HUES48 (cell line): ENCODE data around the gene CAMK2N2.

ENCODE experiments used
- H3K27ac ChIP-seq: one replicate; pipeline ENCODE4 v1.7.0; 2013; ENCODE audit warnings: low read depth, low read length, inconsistent platforms
- H3K27me3 ChIP-seq: 2 replicates; pipeline ENCODE4 v1.6.1; 2013; ENCODE audit warnings: mild to moderate bottlenecking, low read length; ENCODE audit not compliant: control insufficient read depth, insufficient read depth
- H3K36me3 ChIP-seq: 2 replicates; pipeline ENCODE4 v1.6.1; 2013; ENCODE audit warnings: low read length; ENCODE audit not compliant: control insufficient read depth, insufficient read depth
- H3K4me1 ChIP-seq: 2 replicates; pipeline ENCODE4 v1.6.1; 2013; ENCODE audit warnings: mild to moderate bottlenecking, low read length; ENCODE audit not compliant: control insufficient read depth, insufficient read depth
- H3K4me3 ChIP-seq: 2 replicates; pipeline ENCODE4 v1.5.1; 2013; ENCODE audit warnings: mild to moderate bottlenecking, low read depth, low read length
- H3K9ac ChIP-seq: 2 replicates; pipeline ENCODE4 v1.6.1; 2013; ENCODE audit warnings: mild to moderate bottlenecking, low read depth, low read length, moderate library complexity
- H3K9me3 ChIP-seq: 2 replicates; pipeline ENCODE4 v1.6.1; 2013; ENCODE audit warnings: low read length; ENCODE audit not compliant: control insufficient read depth, insufficient read depth

CAMK2N2 gene

GRCh38 chr3:184261270-184261853 lies at the start of gene CAMK2N2:
Gene CAMK2N2, minus strand, starts transcription at chr3:184261553. Its CDS starts 268 bp downstream, at chr3:184261285.
- H3K4me3 ChIP-seq, result peak within 1 kb of the TSS; percentile 73
- no peaks in the 10 kb centered on the region for H3K9me3 ChIP-seq
- H3K36me3 ChIP-seq, result 0 out of 2 replicates have a peak, but pooled peaks cover 5% of the 10 kb centered on the region
- peaks cover 53% of the 10 kb centered on the region for H3K27me3 ChIP-seq
- H3K4me1 ChIP-seq, result peaks cover 6% of the 10 kb centered on the region
- H3K9ac ChIP-seq, result 0 out of 2 replicates have a peak within 1 kb of the TSS, but pooled peaks have one; percentile 26
- H3K27ac ChIP-seq, result peak within 1 kb of the TSS; percentile 69

GRCh38 chr3:184308744-184309143 lies 47.4 kb upstream of the CAMK2N2 start:
- Histone ChIP-seq H3K4me1 (no peaks in the 10 kb centered on the region), H3K36me3 (peaks cover 58% of the 10 kb centered on the region), H3K27ac (no peak overlapping the region), H3K9ac (no peak overlapping the region), H3K9me3 (no peaks in the 10 kb centered on the region), H3K27me3 (no peaks in the 10 kb centered on the region), H3K4me3 (no peak overlapping the region)

DNA sequence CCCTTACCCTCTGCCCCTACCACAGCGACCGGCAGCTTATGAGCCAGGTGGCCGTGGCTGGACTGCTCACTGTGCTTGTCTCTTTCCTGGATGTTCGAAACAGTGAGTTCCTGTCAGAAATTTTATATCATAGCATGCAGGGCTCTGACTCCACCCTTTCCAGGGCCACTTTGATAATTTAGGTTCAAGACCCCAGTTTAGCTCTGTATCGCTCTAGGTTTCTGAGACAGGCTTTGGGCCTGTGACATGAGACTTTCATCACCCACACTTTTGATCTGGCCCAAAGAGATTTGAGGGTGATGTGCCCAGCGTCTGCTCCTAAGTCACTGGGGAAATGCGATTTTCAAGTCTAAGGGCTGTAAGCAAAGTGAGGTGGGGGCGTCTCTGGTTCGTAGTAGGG lies 46.6 kb upstream of the CAMK2N2 start:
- Histone ChIP-seq H3K4me3 (no peak overlapping the region), H3K36me3 (peaks cover 66% of the 10 kb centered on the region), H3K9ac (no peak overlapping the region), H3K4me1 (no peaks in the 10 kb centered on the region), H3K27ac (no peak overlapping the region), H3K9me3 (no peaks in the 10 kb centered on the region), H3K27me3 (no peaks in the 10 kb centered on the region)

- H3K4me3 ChIP-seq, result no peak overlapping the region
- no peak overlapping the region for H3K27ac ChIP-seq
- H3K9ac ChIP-seq, result no peak overlapping the region
- no peaks in the 10 kb centered on the region for H3K4me1 ChIP-seq
- no peaks in the 10 kb centered on the region for H3K9me3 ChIP-seq
- peaks cover 81% of the 10 kb centered on the region for H3K36me3 ChIP-seq
- H3K27me3 ChIP-seq, result no peaks in the 10 kb centered on the region
These were observed 45.1 kb upstream of the CAMK2N2 start for GRCh38 chr3:184306341-184306972.

DNA sequence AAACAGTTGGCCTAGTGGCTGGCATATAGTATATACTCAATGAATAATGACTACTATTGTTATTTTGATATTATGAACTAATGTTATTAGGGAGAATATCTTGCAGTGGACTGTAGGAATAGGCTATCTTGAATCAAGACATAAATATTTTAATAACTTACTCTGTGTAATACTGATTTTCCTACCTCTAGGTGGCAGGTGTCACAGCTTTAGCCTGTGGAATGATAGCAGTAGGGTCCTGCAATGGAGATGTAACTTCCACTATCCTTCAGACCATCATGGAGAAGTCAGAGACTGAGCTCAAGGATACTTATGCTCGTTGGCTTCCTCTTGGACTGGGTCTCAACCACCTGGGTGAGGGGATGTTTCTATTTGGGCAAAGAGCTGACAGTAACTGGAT lies 44.2 kb upstream of the CAMK2N2 start:
- H3K4me3 ChIP-seq, result no peak overlapping the region
- no peaks in the 10 kb centered on the region for H3K4me1 ChIP-seq
- H3K9ac ChIP-seq, result no peak overlapping the region
- H3K27me3 ChIP-seq, result no peaks in the 10 kb centered on the region
- H3K9me3 ChIP-seq, result no peaks in the 10 kb centered on the region
- peaks cover 89% of the 10 kb centered on the region for H3K36me3 ChIP-seq
- no peak overlapping the region for H3K27ac ChIP-seq

DNA sequence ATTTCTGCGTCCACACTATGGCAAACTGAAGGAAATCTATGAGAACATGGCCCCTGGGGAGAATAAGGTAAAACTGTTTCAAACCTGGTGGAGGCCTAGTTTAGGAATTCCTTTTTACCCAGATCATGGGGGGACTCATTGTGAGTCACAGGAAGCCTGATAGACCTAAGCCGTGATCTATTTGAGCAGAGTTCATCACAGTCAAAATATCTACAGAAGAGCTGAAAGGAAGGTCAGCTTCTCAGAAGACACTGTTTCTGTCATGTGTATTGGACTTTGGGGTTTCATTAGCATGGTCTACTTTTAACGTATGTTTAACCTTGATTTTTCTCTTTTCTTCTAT lies 39.0 kb upstream of the CAMK2N2 start:
- H3K9me3 ChIP-seq, result no peaks in the 10 kb centered on the region
- no peak overlapping the region for H3K9ac ChIP-seq
- peak overlapping the region; percentile 78 for H3K27ac ChIP-seq
- no peaks in the 10 kb centered on the region for H3K27me3 ChIP-seq
- peaks cover 52% of the 10 kb centered on the region for H3K36me3 ChIP-seq
- no peaks in the 10 kb centered on the region for H3K4me1 ChIP-seq
- peak overlapping the region; percentile 98 for H3K4me3 ChIP-seq

GRCh38 chr3:184299488-184300377 lies 38.4 kb upstream of the CAMK2N2 start:
- Histone ChIP-seq H3K9me3 (no peaks in the 10 kb centered on the region), H3K27me3 (no peaks in the 10 kb centered on the region), H3K4me1 (no peaks in the 10 kb centered on the region), H3K27ac (peak overlapping the region; percentile 78), H3K36me3 (peaks cover 47% of the 10 kb centered on the region), H3K9ac (peak overlapping the region; percentile 87), H3K4me3 (peak overlapping the region; percentile 98)

DNA sequence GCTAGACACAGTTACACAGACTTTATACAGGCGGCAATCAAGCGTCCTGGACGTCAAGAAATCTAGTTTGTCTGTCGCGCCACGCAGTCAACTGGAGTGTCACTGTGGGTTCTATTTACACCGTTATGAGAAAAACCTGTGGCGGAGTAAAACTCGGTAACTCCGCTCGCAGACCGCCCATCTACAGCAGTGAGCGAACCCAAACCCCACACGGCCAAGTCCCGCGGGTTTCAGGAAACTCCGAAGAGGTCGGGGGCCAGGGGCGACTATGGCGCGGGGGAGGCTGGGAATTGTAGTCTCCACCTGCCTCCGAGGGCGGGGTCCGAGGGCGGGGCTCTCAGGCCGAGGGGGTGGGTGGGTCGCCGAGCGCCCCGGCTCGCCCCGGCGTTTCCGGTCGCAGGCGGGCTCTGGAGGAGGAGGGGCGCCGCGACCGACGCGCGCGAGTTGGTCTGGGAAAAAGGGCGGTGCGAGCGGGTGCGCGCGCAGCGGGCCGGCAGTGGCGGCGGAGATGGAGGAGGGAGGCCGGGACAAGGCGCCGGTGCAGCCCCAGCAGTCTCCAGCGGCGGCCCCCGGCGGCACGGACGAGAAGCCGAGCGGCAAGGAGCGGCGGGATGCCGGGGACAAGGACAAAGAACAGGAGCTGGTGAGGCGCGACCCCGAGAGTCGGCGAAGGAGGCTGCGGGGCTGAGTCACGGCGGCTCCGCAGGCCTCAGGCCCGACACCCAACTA lies 37.6 kb upstream of the CAMK2N2 start, which contains the start of gene PSMD2:
Gene PSMD2 (plus strand): TSS at position 483 of the 729 bp plus-strand sequence. CDS start 26 bp downstream, at position 509.
- peak within 1 kb of the TSS; percentile 89 for H3K27ac ChIP-seq
- peak within 1 kb of the TSS; percentile 87 for H3K9ac ChIP-seq
- no peaks in the 10 kb centered on the region for H3K27me3 ChIP-seq
- H3K4me3 ChIP-seq, result peak within 1 kb of the TSS; percentile 98
- no peaks in the 10 kb centered on the region for H3K4me1 ChIP-seq
- no peaks in the 10 kb centered on the region for H3K9me3 ChIP-seq
- peaks cover 38% of the 10 kb centered on the region for H3K36me3 ChIP-seq

DNA sequence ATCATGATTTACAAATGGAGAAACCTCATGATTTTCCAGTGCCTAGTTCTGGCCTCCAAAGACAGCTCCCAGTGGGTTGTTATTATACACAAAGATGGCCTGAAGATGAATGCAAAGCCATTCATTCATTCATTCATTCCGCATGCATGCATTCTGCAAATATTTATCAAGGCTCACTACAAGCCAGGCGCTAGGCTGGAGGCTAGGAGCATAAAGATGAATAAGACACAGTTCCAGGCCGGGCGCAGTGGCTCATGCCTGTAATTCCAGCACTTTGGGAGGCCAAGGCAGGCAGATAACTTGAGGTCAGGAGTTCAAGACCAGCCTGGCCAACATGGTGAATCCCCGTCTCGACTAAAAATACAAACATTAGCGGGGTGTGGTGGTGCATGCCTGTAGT lies 35.3 kb upstream of the CAMK2N2 start:
- Histone ChIP-seq H3K9me3 (no peaks in the 10 kb centered on the region), H3K4me1 (no peaks in the 10 kb centered on the region), H3K4me3 (no peak overlapping the region), H3K27ac (no peak overlapping the region), H3K36me3 (peaks cover 15% of the 10 kb centered on the region), H3K27me3 (no peaks in the 10 kb centered on the region), H3K9ac (no peak overlapping the region)

GRCh38 chr3:184295771-184296170 lies 34.4 kb upstream of the CAMK2N2 start:
- Histone ChIP-seq H3K9me3 (no peaks in the 10 kb centered on the region), H3K9ac (no peak overlapping the region), H3K4me1 (no peaks in the 10 kb centered on the region), H3K4me3 (no peak overlapping the region), H3K27ac (no peak overlapping the region), H3K36me3 (peaks cover 8% of the 10 kb centered on the region), H3K27me3 (no peaks in the 10 kb centered on the region)
